Measurements from ENCODE around the gene RHOF.
"Not testable (repeated sequence)": the region's sequence is repeated elsewhere in the genome, so short reads cannot be mapped to it uniquely, and the experiment has no call there.

Gene RHOF

DNA sequence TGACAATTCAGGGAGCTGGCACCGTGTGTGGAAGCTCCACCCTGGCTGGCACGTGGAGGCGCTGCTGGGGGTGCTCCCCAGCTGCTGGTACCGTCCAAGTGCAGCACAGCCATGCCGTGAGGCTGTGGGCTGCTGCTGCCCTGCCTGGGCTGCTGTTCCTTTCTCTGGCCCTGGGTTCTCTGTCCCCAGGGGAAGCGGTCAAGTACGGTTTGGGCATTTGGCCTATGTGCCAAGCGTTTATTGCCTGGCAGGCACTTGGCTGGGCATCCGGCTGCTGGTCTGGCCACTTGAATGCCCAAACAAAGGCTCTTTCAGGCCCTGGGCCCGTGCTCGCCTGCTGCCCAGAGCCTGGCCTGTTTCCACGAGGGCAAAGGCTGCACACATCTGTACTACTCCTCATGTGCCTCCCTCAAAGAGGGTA lies 39.6 kb downstream of the RHOF start:
- H3K27ac ChIP-seq: peak overlapping the region; percentile 99
- TF ChIP-seq, protein P1, sequence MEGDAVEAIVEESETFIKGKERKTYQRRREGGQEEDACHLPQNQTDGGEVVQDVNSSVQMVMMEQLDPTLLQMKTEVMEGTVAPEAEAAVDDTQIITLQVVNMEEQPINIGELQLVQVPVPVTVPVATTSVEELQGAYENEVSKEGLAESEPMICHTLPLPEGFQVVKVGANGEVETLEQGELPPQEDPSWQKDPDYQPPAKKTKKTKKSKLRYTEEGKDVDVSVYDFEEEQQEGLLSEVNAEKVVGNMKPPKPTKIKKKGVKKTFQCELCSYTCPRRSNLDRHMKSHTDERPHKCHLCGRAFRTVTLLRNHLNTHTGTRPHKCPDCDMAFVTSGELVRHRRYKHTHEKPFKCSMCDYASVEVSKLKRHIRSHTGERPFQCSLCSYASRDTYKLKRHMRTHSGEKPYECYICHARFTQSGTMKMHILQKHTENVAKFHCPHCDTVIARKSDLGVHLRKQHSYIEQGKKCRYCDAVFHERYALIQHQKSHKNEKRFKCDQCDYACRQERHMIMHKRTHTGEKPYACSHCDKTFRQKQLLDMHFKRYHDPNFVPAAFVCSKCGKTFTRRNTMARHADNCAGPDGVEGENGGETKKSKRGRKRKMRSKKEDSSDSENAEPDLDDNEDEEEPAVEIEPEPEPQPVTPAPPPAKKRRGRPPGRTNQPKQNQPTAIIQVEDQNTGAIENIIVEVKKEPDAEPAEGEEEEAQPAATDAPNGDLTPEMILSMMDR (conservative IDR thresholded peaks at IDR 0.05): no peak

DNA sequence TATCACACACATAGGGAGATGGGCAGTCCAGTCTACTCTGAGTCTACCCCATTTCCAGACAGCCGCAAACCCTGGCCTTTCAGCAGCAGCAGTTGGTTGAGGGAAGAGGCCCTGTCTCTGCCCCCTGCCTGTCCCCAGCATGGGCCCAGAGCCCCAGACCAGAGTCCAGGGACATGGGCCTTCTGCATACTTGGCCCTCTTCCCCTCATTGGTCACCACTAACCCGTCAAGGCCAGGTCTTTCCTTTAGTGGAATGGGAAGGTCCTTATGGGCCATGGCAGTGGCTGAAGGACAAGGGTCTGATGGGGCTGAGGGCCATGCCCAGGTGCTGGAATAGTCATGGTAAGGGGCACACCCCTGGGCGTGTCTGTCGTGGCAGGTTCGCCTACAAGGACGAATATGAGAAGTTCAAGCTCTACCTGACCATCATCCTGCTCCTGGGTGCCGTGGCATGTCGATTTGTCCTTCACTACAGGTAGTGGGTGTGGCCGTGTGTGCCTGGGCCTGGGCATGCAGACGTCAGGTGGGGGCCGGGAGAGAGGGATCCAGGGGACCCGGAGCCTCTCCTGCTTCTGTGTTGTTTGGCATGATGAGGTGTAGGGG lies 41.6 kb downstream of the RHOF start:
- TF ChIP-seq, protein P1 (conservative IDR thresholded peaks at IDR 0.05): no peak
- H3K27ac ChIP-seq: peak overlapping the region; percentile 99

DNA sequence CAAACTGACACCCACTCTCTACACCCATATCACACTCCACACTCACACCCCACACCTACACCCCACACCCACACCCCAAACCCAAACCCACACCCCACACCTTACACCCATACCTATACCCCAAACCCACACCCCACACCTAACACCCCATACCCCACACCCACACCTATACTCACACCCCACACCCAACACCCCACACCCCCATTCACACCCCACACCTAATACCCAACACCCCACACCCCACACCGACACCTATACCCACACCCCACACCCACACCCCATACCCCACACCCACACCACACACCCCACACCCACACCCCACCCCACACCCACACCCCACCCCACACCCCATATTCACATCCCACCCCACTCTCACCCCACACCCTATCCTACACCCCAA lies 42.5 kb downstream of the RHOF start:
- TF ChIP-seq, protein P1 (conservative IDR thresholded peaks at IDR 0.05): no peak
- no peak overlapping the region for H3K27ac ChIP-seq

DNA sequence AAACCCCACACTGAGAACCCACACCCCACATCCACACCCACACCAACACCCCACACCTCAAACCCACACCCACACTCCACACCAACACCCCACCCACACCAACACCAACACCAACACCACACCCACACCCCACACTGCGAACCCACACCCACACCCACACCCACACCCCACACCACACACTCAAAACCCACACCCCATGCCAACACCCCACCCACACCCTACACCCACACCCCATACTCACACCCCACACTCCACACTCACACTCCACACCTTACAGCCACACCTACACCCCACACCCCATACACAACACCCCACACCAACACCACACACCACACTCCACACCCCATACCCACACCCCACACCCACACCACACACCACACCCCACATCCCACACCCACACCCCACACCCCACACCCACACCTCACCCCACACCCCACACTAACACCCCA lies 43.0 kb downstream of the RHOF start:
- TF ChIP-seq, protein P1 (conservative IDR thresholded peaks at IDR 0.05): no peak
- H3K27ac ChIP-seq: no peak overlapping the region

DNA sequence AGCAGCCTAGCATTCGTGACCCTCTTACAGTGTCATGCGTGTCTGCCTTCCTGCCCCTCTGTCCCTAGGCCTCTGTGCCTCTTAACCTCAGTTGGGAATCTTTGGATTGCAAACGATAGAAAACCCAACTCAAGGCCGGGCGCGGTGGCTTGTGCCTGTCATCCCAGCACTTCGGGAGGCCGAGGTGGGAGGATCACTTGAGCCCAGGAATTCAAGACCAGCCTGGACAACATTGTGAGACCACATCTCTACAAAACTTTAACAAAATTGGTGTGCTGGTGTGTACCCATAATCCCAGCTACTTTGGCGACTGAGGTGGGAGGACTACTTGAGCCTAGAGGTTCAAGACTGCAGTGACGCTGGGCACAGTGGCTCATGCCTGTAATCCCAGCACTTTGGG lies 44.2 kb downstream of the RHOF start:
- TF ChIP-seq, protein P1 (conservative IDR thresholded peaks at IDR 0.05): no peak

DNA sequence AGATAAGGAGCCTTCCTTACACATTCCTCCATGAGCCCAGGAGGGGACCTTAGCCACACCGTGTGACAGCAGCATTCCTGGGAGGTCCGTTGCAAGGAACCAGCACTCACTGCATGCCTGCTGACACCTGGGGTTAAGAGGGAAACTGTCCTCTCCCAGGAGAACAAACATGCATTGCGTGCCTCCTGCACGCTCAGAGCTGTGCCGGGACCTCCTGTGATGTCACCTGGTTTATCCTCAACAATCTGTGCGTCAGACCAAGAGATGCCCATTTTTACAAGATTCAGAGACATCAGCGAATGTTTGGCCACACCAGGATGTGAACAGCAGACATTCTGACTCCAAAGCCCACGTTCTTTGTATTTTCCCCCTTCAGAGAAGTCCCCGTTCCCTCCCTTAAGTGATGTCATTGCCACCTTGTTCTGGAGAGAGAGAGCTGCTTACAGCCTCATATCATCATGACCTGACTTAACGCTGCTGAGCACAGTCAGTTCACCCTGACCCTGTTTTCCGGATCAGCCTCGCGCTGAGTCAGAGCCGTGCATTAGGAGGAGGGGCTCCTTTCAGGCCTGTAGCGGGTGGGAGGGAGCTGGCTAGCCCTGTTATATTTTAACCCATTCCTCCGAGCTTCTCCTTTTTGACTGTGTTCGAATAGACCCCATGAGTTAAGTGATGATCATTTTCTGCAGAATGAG lies 44.8 kb downstream of the RHOF start:
- TF ChIP-seq, protein P1 (conservative IDR thresholded peaks at IDR 0.05): no peak
- H3K27ac ChIP-seq: no peak overlapping the region

More for the DNA sequence above, 44.2 kb downstream of the RHOF start:
- H3K27ac ChIP-seq: no peak overlapping the region

DNA sequence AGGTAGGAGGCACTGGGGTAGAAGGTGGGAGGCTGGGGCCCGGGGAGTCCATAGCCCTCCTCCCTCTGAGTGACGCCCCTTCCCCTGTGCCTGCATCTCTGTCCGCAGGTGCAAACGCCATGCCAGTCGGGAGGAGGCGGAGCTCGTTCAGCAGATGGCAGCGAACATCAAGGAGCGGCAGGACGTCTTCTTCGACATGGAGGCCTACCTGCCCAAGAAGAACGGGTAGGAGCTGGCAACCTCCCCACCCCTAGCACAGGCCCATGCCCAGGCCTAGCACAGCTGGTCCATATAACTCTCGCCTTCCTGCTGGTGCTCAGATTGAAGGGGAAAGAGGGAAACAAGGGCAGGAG lies 45.3 kb downstream of the RHOF start:
- TF ChIP-seq, protein P1 (conservative IDR thresholded peaks at IDR 0.05): no peak
- no peak overlapping the region for H3K27ac ChIP-seq

DNA sequence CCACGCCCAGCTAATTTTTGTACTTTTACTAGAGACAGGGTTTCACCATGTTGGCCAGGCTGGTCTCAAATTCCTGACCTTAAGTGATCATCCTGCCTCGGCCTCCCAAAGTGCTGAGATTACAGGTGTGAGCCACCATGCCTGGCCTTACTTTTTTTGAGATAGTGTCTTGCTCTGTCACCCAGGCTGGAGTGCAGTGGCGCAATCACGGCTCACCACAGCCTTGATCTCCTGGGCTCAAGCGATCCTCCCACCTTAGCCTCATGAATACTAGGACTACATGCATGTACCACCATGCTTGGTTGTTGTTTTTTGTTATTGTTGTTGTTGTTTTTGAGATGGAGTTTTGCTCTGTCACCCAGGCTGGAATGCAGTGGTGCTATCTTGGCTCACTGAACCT lies 47.9 kb downstream of the RHOF start:
- not testable (repeated sequence) for H3K27ac ChIP-seq
